Middle frontal gyrus (tissue), 1 donor: ENCODE measurements around the gene FBXL15.

Experiments
- DNase-seq: peaks from one replicate; pipeline ENCODE4 v3.0.0-alpha.2; 2015; ENCODE audit warnings: low spot score; ENCODE audit errors: extremely low spot score

The FBXL15 gene

GRCh38 chr10:102397222-102398171 is 23.1 kb upstream of the FBXL15 start:
- no peak for DNase-seq

GRCh38 chr10:102398172-102399020 is 22.2 kb upstream of the FBXL15 start:
- no peak for DNase-seq

GRCh38 chr10:102399217-102400021 is 21.2 kb upstream of the FBXL15 start:
- peak; percentile 78 for DNase-seq

- DNase-seq: no peak
Observed at GRCh38 chr10:102400076-102400475, 20.6 kb upstream of the FBXL15 start.

- no peak for DNase-seq
Observed at GRCh38 chr10:102400598-102401341, 19.9 kb upstream of the FBXL15 start.

- DNase-seq: no peak
Observed at GRCh38 chr10:102401342-102401654, 19.3 kb upstream of the FBXL15 start.

- DNase-seq: no peak
Observed at GRCh38 chr10:102401735-102402511, 18.7 kb upstream of the FBXL15 start.

GRCh38 chr10:102402512-102402896 is 18.1 kb upstream of the FBXL15 start:
- no peak for DNase-seq

GRCh38 chr10:102403115-102403514 is 17.5 kb upstream of the FBXL15 start:
- DNase-seq: no peak

- DNase-seq: no peak
Observed at GRCh38 chr10:102404361-102405107, 16.1 kb upstream of the FBXL15 start.

- no peak for DNase-seq
Observed at GRCh38 chr10:102405108-102405571, 15.5 kb upstream of the FBXL15 start.

GRCh38 chr10:102405632-102406031 is 15.0 kb upstream of the FBXL15 start:
- no peak for DNase-seq

- no peak for DNase-seq
Observed at GRCh38 chr10:102406815-102407214, 13.8 kb upstream of the FBXL15 start.

- DNase-seq: no peak
Observed at GRCh38 chr10:102407425-102408130, 13.1 kb upstream of the FBXL15 start.

- DNase-seq: no peak
Observed at GRCh38 chr10:102408131-102408727, 12.4 kb upstream of the FBXL15 start.

GRCh38 chr10:102408728-102409603 is 11.7 kb upstream of the FBXL15 start:
- DNase-seq: no peak
